ENCODE results near the gene AGPS. TPM values are rescaled to one million over a fixed set of nuclear protein-coding genes. Genes with fewer than 3 reads are reported as not detected.
"Not testable (repeated sequence)": the region's sequence is repeated elsewhere in the genome, so short reads cannot be mapped to it uniquely, and the experiment has no call there.

Gene AGPS
- total and polyA plus RNA-seq, 10 of the 15 experiments (the other 5 are each of a cell fraction or from before 2014, with no cell fraction given): 7.9 to 54.2 (median 38.7) TPM

DNA sequence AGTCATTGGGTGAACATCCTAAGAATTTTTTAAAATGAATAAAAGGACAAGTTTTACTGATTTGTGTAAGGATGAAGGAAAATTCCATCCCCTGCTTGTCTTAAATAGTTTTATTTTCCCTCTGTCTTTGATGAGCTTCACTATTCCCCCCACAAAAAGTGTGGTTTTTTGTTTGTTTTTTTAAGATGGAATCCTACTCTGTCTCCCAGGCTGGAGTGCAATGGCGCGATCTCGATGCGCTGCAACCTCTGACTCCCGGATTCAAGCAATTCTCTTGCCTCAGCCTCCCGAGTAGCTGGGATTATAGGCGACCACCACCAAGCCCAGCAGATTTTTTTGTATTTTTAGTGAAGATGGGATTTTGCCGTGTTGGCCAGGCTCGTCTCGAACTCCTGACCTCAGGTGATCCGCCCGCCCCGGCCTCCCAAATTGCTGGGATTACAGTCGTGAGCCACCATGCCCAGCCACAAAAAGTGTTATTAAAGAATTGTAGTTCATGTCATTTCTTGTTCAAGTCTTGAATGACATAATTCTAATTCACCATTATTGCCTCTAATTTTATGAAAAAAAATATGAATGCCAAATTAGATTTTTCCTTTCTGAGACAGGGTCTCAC lies 91.7 kb downstream of the AGPS start (continued):
- TF ChIP-seq ATF2 (IDR thresholded peaks at IDR 0.05; ENCODE audit: low read length) (no peak), ZNF384 (IDR thresholded peaks at IDR 0.05; ENCODE audit: borderline replicate concordance, low read depth, low read length) (no peak), CEBPB (IDR thresholded peaks at IDR 0.05; ENCODE audit: borderline replicate concordance in 1 of 2, low read depth in 2 of 2, low read length in 2 of 2) (no peak), DPF2 (IDR thresholded peaks at IDR 0.05) (no peak), EZH2 (IDR thresholded peaks at IDR 0.05; ENCODE audit: borderline replicate concordance, control insufficient read depth, low read depth, low read length) (no peak), STAT1 (conservative IDR thresholded peaks at IDR 0.05) (no peak), YY1 (IDR thresholded peaks at IDR 0.05; ENCODE audit: low read depth, low read length) (no peak), ASH2L (IDR thresholded peaks at IDR 0.05; ENCODE audit: borderline replicate concordance, low read depth) (no peak)

- H3K4me1 ChIP-seq (ENCODE audit: control insufficient read depth, insufficient read depth, low read length); RAD21 ChIA-PET (ENCODE audit: unreplicated experiment); H3K27me3 ChIP-seq (replicated peaks in 1 of 2; ENCODE audit: control insufficient read depth in 2 of 2, insufficient read depth in 2 of 2, low read length in 1 of 2); H3K9ac ChIP-seq (ENCODE audit: control insufficient read depth, insufficient read depth, low read length); in situ Hi-C loops (cut with MboI); ATAC-seq; H3K4me3 ChIP-seq; H2AFZ ChIP-seq (ENCODE audit: control insufficient read depth, low read depth, low read length); H4K20me1 ChIP-seq (ENCODE audit: control insufficient read depth, insufficient read depth); H3K36me3 ChIP-seq (ENCODE audit: control insufficient read depth in 2 of 2, insufficient read depth in 2 of 2, low read length in 1 of 2); DNase-seq (ENCODE audit: low read depth, low spot score); H3K27ac ChIP-seq (ENCODE audit: control insufficient read depth, insufficient read depth); H3K4me2 ChIP-seq (ENCODE audit: control insufficient read depth, insufficient read depth); H3K9me3 ChIP-seq (replicated peaks; ENCODE audit: control insufficient read depth, insufficient read depth, low read length); H3K79me2 ChIP-seq (ENCODE audit: control insufficient read depth, insufficient read depth, low read length); FAIRE-seq; BruUV-seq (replicated peaks): not testable (repeated sequence)
- ChIA-PET SMC1A (ENCODE audit: uncharacterized antibody, unreplicated experiment) (interaction anchor here (1.2 kb wide), 1 partner anchor 12 kb away, joined by 3 read pairs; no protein-coding TSS in a partner anchor), CTCF (interaction anchor here (0.9 kb wide), 1 partner anchor 24 kb away, joined by 3 read pairs; no protein-coding TSS in a partner anchor), POLR2A (interaction anchor here (0.6 kb wide), 1 partner anchor 10 kb away, joined by 6 read pairs; no protein-coding TSS in a partner anchor)
- intact Hi-C loops (cut with micrococcal nuclease; ENCODE audit: unreplicated experiment): loop anchor here (5.0 kb wide), 1 partner anchor 148 kb away; no protein-coding TSS in a partner anchor
- WGBS (ENCODE audit: insufficient coverage, insufficient replicate concordance, low lambda C conversion rate, missing lambda C conversion rate): 99% methylated on average over 5 of the region's 5 CpGs
Measured at GRCh38 chr2:177485657-177486056, 93.1 kb downstream of the AGPS start.
